ENCODE data around the gene C1orf198.
A peak's percentile ranks its signal among the peaks of the same experiment; 100 is the strongest.

Gene C1orf198
- 7.7 to 33.1 (median 16.4) reads per million in 17 experiments for total RNA-seq

GRCh38 chr1:230867903-230868735 is at the start of gene C1orf198:
C1orf198 (minus strand) TSS chr1:230868521; CDS start chr1:230868512, 9 bp downstream.
- peak; percentile 61 to 90 (median 78) for DNase-seq

GRCh38 chr1:230917284-230918135 is 49.2 kb upstream of the C1orf198 start:
- DNase-seq: peak; percentile 83 to 94 (median 88)

- DNase-seq: no peak
Measured at GRCh38 chr1:230916587-230917283, 48.4 kb upstream of the C1orf198 start.

GRCh38 chr1:230915078-230915477 is 46.8 kb upstream of the C1orf198 start:
- DNase-seq: no peak

GRCh38 chr1:230913496-230913895 is 45.2 kb upstream of the C1orf198 start:
- no peak for DNase-seq

- DNase-seq: no peak
Measured at GRCh38 chr1:230910755-230911117, 42.4 kb upstream of the C1orf198 start.

- DNase-seq: no peak
Measured at GRCh38 chr1:230909974-230910754, 41.8 kb upstream of the C1orf198 start.

- DNase-seq: no peak
Measured at GRCh38 chr1:230907472-230908205, 39.3 kb upstream of the C1orf198 start.

- no peak for DNase-seq
Measured at GRCh38 chr1:230906226-230906625, 37.9 kb upstream of the C1orf198 start.

- DNase-seq: no peak
Measured at GRCh38 chr1:230905733-230906132, 37.4 kb upstream of the C1orf198 start.

- no peak for DNase-seq
Measured at GRCh38 chr1:230902349-230902923, 34.1 kb upstream of the C1orf198 start.

GRCh38 chr1:230901671-230902070 is 33.4 kb upstream of the C1orf198 start:
- no peak for DNase-seq

GRCh38 chr1:230900984-230901383 is 32.7 kb upstream of the C1orf198 start:
- DNase-seq: no peak

- no peak for DNase-seq
Measured at GRCh38 chr1:230899841-230900251, 31.5 kb upstream of the C1orf198 start.

- no peak for DNase-seq
Measured at GRCh38 chr1:230898748-230899147, 30.4 kb upstream of the C1orf198 start.

- no peak for DNase-seq
Measured at GRCh38 chr1:230898144-230898543, 29.8 kb upstream of the C1orf198 start.

- DNase-seq: no peak
Measured at GRCh38 chr1:230896779-230897178, 28.5 kb upstream of the C1orf198 start.

- no peak for DNase-seq
Measured at GRCh38 chr1:230895452-230895851, 27.1 kb upstream of the C1orf198 start.

GRCh38 chr1:230894664-230895063 is 26.3 kb upstream of the C1orf198 start:
- no peak for DNase-seq

- no peak for DNase-seq
Measured at GRCh38 chr1:230894032-230894431, 25.7 kb upstream of the C1orf198 start.

GRCh38 chr1:230892018-230892491 is 23.7 kb upstream of the C1orf198 start:
- no peak for DNase-seq

Data from suppressor macrophage (primary cell).